Measurements from ENCODE around the gene TFF3. TPM values are rescaled to one million over a fixed set of nuclear protein-coding genes. Genes with fewer than 3 reads are reported as not detected.

TFF3 gene
- total RNA-seq, 2 donors from 2014 or later, result 5.5 TPM; not detected in 1

GRCh38 chr21:42346441-42346840 is 31.2 kb upstream of the TFF3 start:
- no peak for TF ChIP-seq CTCF (conservative IDR thresholded peaks at IDR 0.05)
- no peak overlapping the region for H3K27ac ChIP-seq (ENCODE audit: low read depth, low read length)
- WGBS, 2 experiments (ENCODE audit: insufficient coverage in 1 of 2, insufficient read length in 1 of 2), result 96% methylated on average over 7 to 9 of the region's 9 CpGs
- H3K9me3 ChIP-seq (ENCODE audit: control insufficient read depth, low read length), result no peaks in the 10 kb centered on the region
- Mint-ChIP-seq H3K27ac (no peak overlapping the region), H3K9me3 (no peaks in the 10 kb centered on the region), H3K4me3 (no peak overlapping the region), H3K27me3 (ENCODE audit: insufficient read depth) (no peaks in the 10 kb centered on the region), H3K36me3 (ENCODE audit: low read depth) (no peaks in the 10 kb centered on the region), H3K4me1 (no peaks in the 10 kb centered on the region)
- DNase-seq, result peak; percentile 7
- no peaks in the 10 kb centered on the region for H3K27me3 ChIP-seq (ENCODE audit: control insufficient read depth, insufficient read depth, low read length, poor library complexity, severe bottlenecking)
- no peak overlapping the region for H3K4me3 ChIP-seq (ENCODE audit: low read length)
- no peak overlapping the region for H3K9ac ChIP-seq (ENCODE audit: extremely low read depth, low read length, poor library complexity, severe bottlenecking)
- H3K4me1 ChIP-seq (ENCODE audit: control insufficient read depth, insufficient read depth, low read length), result peaks cover 3% of the 10 kb centered on the region
- no peaks in the 10 kb centered on the region for H3K36me3 ChIP-seq (ENCODE audit: control insufficient read depth, insufficient read depth, low read length)

GRCh38 chr21:42344631-42345030 is 29.4 kb upstream of the TFF3 start:
- Histone ChIP-seq H3K4me1 (ENCODE audit: control insufficient read depth, insufficient read depth, low read length) (peaks cover 3% of the 10 kb centered on the region), H3K9ac (ENCODE audit: extremely low read depth, low read length, poor library complexity, severe bottlenecking) (no peak overlapping the region), H3K27me3 (ENCODE audit: control insufficient read depth, insufficient read depth, low read length, poor library complexity, severe bottlenecking) (no peaks in the 10 kb centered on the region), H3K27ac (ENCODE audit: low read depth, low read length) (no peak overlapping the region), H3K9me3 (ENCODE audit: control insufficient read depth, low read length) (no peaks in the 10 kb centered on the region), H3K4me3 (ENCODE audit: low read length) (no peak overlapping the region), H3K36me3 (ENCODE audit: control insufficient read depth, insufficient read depth, low read length) (no peaks in the 10 kb centered on the region)
- peak; percentile 22 for DNase-seq
- 76 to 84% methylated on average over 3 to 4 of the region's 4 CpGs for WGBS, 2 experiments (ENCODE audit: insufficient coverage in 1 of 2, insufficient read length in 1 of 2)
- H3K27me3 Mint-ChIP-seq (ENCODE audit: insufficient read depth), result no peaks in the 10 kb centered on the region
- H3K27ac Mint-ChIP-seq, result no peak overlapping the region
- H3K36me3 Mint-ChIP-seq (ENCODE audit: low read depth), result no peaks in the 10 kb centered on the region
- no peaks in the 10 kb centered on the region for H3K4me1 Mint-ChIP-seq
- TF ChIP-seq CTCF (conservative IDR thresholded peaks at IDR 0.05), result no peak
- no peak overlapping the region for H3K4me3 Mint-ChIP-seq
- no peaks in the 10 kb centered on the region for H3K9me3 Mint-ChIP-seq

- peak; percentile 9 for DNase-seq
- H3K9me3 Mint-ChIP-seq, result no peaks in the 10 kb centered on the region
- H3K4me1 Mint-ChIP-seq, result no peaks in the 10 kb centered on the region
- WGBS, 2 experiments (ENCODE audit: insufficient coverage in 1 of 2, insufficient read length in 1 of 2), result 89 to 94% methylated on average over 6 to 11 of the region's 11 CpGs
- Histone ChIP-seq H3K4me3 (ENCODE audit: low read length) (no peak overlapping the region), H3K9ac (ENCODE audit: extremely low read depth, low read length, poor library complexity, severe bottlenecking) (no peak overlapping the region), H3K27me3 (ENCODE audit: control insufficient read depth, insufficient read depth, low read length, poor library complexity, severe bottlenecking) (no peaks in the 10 kb centered on the region), H3K9me3 (ENCODE audit: control insufficient read depth, low read length) (no peaks in the 10 kb centered on the region), H3K27ac (ENCODE audit: low read depth, low read length) (no peak overlapping the region), H3K4me1 (ENCODE audit: control insufficient read depth, insufficient read depth, low read length) (peaks cover 3% of the 10 kb centered on the region), H3K36me3 (ENCODE audit: control insufficient read depth, insufficient read depth, low read length) (no peaks in the 10 kb centered on the region)
- no peaks in the 10 kb centered on the region for H3K36me3 Mint-ChIP-seq (ENCODE audit: low read depth)
- H3K27me3 Mint-ChIP-seq (ENCODE audit: insufficient read depth), result no peaks in the 10 kb centered on the region
- no peak overlapping the region for H3K27ac Mint-ChIP-seq
- no peak for TF ChIP-seq CTCF (conservative IDR thresholded peaks at IDR 0.05)
- no peak overlapping the region for H3K4me3 Mint-ChIP-seq
Observed at GRCh38 chr21:42343963-42344510, 28.8 kb upstream of the TFF3 start.
